ENCODE results near the gene LGALS8. TPM values are rescaled to one million over a fixed set of nuclear protein-coding genes. Genes with fewer than 3 reads are reported as not detected.
"Not testable (repeated sequence)": the region's sequence is repeated elsewhere in the genome, so short reads cannot be mapped to it uniquely, and the experiment has no call there.

LGALS8 gene
- total RNA-seq, 2 donors from 2014 or later, result 103 to 113 TPM

DNA sequence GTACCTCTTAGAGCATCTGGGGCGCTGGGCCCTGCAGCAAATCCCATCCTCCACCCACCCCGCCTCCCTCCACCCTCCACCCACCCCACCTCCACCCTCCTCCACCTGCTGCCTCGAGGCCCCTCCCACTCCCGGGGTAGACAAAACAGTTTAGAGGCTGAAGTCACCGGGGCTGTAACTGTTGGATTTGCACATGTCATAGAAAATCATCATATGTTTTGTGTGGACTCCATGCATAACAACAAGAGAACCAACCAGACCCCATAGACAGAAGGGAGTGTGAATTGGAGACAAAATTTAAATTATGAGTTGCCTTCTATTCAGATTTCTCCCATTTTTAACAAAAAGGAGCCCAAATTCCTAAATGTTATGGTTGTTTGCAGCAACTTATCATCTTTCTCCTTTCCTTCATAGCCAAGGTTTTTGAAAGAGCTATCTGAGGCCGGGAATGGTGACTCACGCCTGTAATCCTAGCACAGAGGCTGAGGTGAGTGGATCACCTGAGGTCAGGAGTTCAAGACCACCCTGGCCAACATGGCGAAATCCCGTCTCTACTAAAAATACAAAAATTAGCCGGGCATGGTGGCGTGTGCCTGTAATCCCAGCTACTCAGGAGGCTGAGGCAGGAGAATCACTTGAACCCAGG lies 28.2 kb upstream of the LGALS8 start:
- no peaks in the 10 kb centered on the region for H3K27me3 ChIP-seq
- DNase-seq (ENCODE audit: low spot score), result no peak
- H3K36me3 ChIP-seq, result no peaks in the 10 kb centered on the region
- peaks cover 0 to 7% of the 10 kb centered on the region in 2 donors for H3K4me1 ChIP-seq
- no peaks in the 10 kb centered on the region for H3K9me3 ChIP-seq
- no peak overlapping the region for H3K4me3 ChIP-seq
- H3K27ac ChIP-seq, result peak overlapping the region in 1 of 2 donors; percentile 53
- TF ChIP-seq, protein P1, sequence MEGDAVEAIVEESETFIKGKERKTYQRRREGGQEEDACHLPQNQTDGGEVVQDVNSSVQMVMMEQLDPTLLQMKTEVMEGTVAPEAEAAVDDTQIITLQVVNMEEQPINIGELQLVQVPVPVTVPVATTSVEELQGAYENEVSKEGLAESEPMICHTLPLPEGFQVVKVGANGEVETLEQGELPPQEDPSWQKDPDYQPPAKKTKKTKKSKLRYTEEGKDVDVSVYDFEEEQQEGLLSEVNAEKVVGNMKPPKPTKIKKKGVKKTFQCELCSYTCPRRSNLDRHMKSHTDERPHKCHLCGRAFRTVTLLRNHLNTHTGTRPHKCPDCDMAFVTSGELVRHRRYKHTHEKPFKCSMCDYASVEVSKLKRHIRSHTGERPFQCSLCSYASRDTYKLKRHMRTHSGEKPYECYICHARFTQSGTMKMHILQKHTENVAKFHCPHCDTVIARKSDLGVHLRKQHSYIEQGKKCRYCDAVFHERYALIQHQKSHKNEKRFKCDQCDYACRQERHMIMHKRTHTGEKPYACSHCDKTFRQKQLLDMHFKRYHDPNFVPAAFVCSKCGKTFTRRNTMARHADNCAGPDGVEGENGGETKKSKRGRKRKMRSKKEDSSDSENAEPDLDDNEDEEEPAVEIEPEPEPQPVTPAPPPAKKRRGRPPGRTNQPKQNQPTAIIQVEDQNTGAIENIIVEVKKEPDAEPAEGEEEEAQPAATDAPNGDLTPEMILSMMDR (IDR thresholded peaks at IDR 0.05), result no peak

DNA sequence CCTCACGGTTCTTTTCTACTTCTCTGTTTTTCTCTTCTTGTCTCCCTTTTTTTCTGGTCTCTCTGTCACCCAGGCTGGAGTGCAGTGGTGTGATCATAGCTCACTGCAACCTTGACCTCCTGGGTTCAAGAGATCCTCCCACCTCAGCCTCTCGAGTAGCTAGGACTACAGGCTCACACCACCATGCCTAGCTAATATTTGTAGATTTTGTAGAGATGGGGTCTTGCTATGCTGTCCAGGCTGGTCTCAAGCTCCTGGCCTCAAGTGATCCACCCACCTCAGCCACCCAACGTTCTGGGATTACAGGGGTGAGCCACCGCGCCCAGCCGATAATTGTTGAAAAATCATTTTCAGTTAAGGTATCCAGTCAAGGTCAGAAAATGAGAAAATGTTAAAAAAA lies 25.9 kb upstream of the LGALS8 start:
- H3K4me3 ChIP-seq, result no peak overlapping the region
- H3K9me3 ChIP-seq, result no peaks in the 10 kb centered on the region
- H3K27ac ChIP-seq, result no peak overlapping the region
- no peak for DNase-seq (ENCODE audit: low spot score)
- TF ChIP-seq, protein P1 (IDR thresholded peaks at IDR 0.05), result no peak
- H3K27me3 ChIP-seq, result no peaks in the 10 kb centered on the region
- peaks cover 0 to 13% of the 10 kb centered on the region in 2 donors for H3K4me1 ChIP-seq
- H3K36me3 ChIP-seq, result no peaks in the 10 kb centered on the region

DNA sequence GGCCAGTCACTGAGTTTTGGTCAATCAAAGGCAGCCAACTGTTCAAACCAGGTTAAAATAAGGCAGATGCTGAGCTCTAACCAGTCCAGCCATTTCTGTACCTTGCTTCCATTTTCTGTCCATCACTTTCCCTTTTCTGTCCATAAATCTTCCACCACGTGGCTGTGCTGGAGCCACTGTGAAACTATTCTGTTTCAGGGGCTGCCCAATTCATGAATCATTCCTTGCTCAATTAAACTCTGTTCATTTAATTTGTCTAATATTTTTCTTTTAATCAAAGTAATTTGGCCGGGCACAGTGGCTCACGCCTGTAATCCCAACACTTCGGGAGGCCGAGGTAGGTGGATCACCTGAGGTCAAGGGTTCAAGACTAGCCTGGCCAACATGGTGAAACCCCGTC lies 22.7 kb upstream of the LGALS8 start:
- peak; percentile 4 for DNase-seq (ENCODE audit: low spot score)
- no peak overlapping the region for H3K4me3 ChIP-seq
- TF ChIP-seq, protein P1 (IDR thresholded peaks at IDR 0.05), result no peak
- no peaks in the 10 kb centered on the region for H3K36me3 ChIP-seq
- no peaks in the 10 kb centered on the region for H3K27me3 ChIP-seq
- peaks cover 0 to 13% of the 10 kb centered on the region in 2 donors for H3K4me1 ChIP-seq
- H3K9me3 ChIP-seq, result no peaks in the 10 kb centered on the region
- no peak overlapping the region for H3K27ac ChIP-seq

DNA sequence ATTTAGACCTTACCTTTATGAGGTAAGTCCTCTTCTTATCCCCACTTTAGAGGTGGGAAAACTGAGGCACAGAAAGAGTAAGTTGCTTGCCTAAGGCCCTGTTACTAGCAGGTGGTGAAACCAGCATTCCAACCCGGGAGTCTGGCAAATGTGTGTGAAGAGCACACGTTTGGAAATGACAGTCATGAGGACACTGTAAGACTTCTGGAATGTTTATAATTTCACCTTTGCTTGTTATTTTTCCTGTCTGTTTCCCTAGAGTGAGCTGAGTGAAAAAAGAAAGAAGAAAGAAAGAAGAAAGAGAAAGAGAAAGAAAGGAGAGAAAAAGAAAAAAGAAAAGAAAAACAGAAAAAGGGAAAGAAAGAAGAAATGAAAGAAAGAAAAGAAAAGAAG lies 21.2 kb upstream of the LGALS8 start:
- TF ChIP-seq, protein P1 (IDR thresholded peaks at IDR 0.05), result no peak
- H3K4me3 ChIP-seq, result peak overlapping the region in 1 of 2 donors; percentile 32
- DNase-seq (ENCODE audit: low spot score), result no peak

DNA sequence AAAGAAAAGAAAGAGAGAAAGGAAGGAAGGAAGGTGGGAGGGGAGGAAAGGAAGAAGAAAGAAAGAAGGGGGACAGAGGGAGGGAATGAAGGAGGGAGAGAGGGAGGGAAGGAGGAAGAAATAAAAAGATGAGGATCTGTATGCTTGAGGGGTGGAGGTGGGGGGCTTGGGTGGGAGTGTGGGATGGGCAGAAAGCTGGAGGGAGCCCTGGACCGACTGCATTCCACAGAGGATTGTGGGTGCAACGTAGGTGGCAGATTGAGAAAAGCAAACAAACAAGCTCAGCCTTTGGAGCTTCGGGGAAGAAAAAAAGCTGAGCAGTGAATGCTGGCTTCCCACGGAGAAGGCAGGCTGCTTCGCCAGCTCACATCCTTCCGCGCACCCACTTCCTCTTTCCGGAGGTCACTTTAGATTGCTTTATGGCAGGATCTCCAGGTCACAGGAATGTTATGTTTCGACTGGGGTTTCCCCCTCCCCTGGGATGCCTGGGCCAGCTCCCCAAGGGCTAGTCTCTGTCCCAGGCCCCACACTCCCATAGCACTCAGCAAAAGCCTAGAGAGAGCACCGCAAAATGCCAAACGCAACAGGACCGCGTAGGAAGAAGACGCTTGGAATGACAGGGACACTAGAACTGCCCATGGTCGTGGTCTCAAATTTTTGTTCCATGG lies 20.7 kb upstream of the LGALS8 start:
- H3K9me3 ChIP-seq, result no peaks in the 10 kb centered on the region
- no peak for DNase-seq (ENCODE audit: low spot score)
- H3K27me3 ChIP-seq, result no peaks in the 10 kb centered on the region
- TF ChIP-seq, protein P1 (IDR thresholded peaks at IDR 0.05), result no peak
- H3K4me3 ChIP-seq, result peak overlapping the region in 1 of 2 donors; percentile 32
- H3K36me3 ChIP-seq, result no peaks in the 10 kb centered on the region
- H3K4me1 ChIP-seq, result peaks cover 0 to 13% of the 10 kb centered on the region in 2 donors
- peak overlapping the region; percentile 59 to 83 for H3K27ac ChIP-seq

More for the DNA sequence above, 21.2 kb upstream of the LGALS8 start:
- Histone ChIP-seq H3K27ac (peak overlapping the region in 1 of 2 donors; percentile 83), H3K27me3 (no peaks in the 10 kb centered on the region), H3K4me1 (peaks cover 0 to 13% of the 10 kb centered on the region in 2 donors), H3K36me3 (no peaks in the 10 kb centered on the region), H3K9me3 (no peaks in the 10 kb centered on the region)

DNA sequence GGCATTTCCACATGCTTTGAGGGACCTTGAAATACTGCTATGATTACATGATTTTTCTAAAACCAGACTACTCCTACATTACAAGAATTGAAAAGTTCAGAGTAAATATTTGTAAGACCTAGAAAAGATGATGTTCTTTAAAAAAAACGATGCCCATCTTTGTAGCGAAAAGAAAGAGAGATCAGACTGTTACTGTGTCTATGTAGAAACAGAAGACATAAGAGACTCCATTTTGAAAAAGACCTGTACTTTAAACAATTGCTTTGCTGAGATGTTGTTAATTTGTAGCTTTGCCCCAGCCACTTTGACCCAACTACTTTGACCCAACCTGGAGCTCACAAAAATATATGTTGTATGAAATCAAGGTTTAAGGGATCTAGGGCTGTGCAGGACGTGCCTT lies 19.4 kb upstream of the LGALS8 start:
- not testable (repeated sequence) for H3K4me3 ChIP-seq; H3K36me3 ChIP-seq; H3K9me3 ChIP-seq; H3K27ac ChIP-seq; H3K27me3 ChIP-seq; DNase-seq (ENCODE audit: low spot score)
- H3K4me1 ChIP-seq, result peaks cover 0 to 13% of the 10 kb centered on the region in 2 donors
